Panc1 (cell line): Measurements from ENCODE around the gene BMP2. TPM values are rescaled to one million over a fixed set of nuclear protein-coding genes. Genes with fewer than 3 reads are reported as not detected.

Experiments
- ATAC-seq: fragments of 200-7000 bp; cut with Tn5 transposase; 2 replicates; pipeline ENCODE4 v1.9.1; 2020; ENCODE audit warnings: mild to moderate bottlenecking, moderate library complexity
- BruUV-seq: library from RNA; stranded (reverse); fragments of 400-500 nt; replicated peaks from 2 replicates; lab custom pipeline; 2021; lab: Mats Ljungman, UMichigan
- CTCF ChIA-PET: fragments of 300-600 bp; sonication (Branson Sonifier 250); formaldehyde crosslinking; loops from one replicate; lab custom pipeline; 2022; ENCODE audit warnings: antibody characterized with exemption; lab: Charles Lee
- POLR2A ChIA-PET: fragments of 300-600 bp; sonication (Branson Sonifier 250); formaldehyde crosslinking; loops from one replicate; lab custom pipeline; 2022; ENCODE audit warnings: antibody characterized with exemption; lab: Charles Lee
- DNase-seq: peaks from one replicate; pipeline ENCODE4 v3.0.0-alpha.2; 2010; ENCODE audit warnings: low read depth, low spot score
- H3K27ac ChIP-seq: 2 replicates; pipeline ENCODE4 v1.5.1; 2011; ENCODE audit warnings: mild to moderate bottlenecking, low read length, inconsistent platforms
- H3K27me3 ChIP-seq: fragments of 200-500 bp; sonication (Bioruptor generic); 2 replicates; pipeline ENCODE4 v1.6.0; 2014; ENCODE audit warnings: low read length, inconsistent platforms; ENCODE audit not compliant: control insufficient read depth, insufficient read depth
- H3K36me3 ChIP-seq: fragments of 200-500 bp; sonication (Bioruptor generic); 2 replicates; pipeline ENCODE4 v1.5.1; 2014; ENCODE audit warnings: inconsistent platforms, mild to moderate bottlenecking, low read length, moderate library complexity; ENCODE audit not compliant: control insufficient read depth, insufficient read depth
- H3K4me1 ChIP-seq: 2 replicates; pipeline ENCODE4 v1.5.1; 2011; ENCODE audit warnings: inconsistent platforms, mild to moderate bottlenecking, low read length, moderate library complexity; ENCODE audit not compliant: control insufficient read depth, insufficient read depth
- H3K4me3 ChIP-seq, 2 experiments: 2 replicates each; pipeline ENCODE4 v1.5.1; 2011 to 2012; ENCODE audit warnings: low read depth in 2 of 2, low read length in 2 of 2, mild to moderate bottlenecking in 2 of 2, inconsistent platforms in 1 of 2, moderate library complexity in 1 of 2
- H3K9me3 ChIP-seq: fragments of 200-500 bp; sonication (Bioruptor generic); 2 replicates; pipeline ENCODE4 v1.5.1; 2014; ENCODE audit warnings: low read depth, mild to moderate bottlenecking, inconsistent platforms, low read length, moderate library complexity; ENCODE audit not compliant: control insufficient read depth, insufficient read depth
- CTCF ChIP-seq: fragments of 450-650 bp; IDR thresholded peaks from 2 replicates; pipeline ENCODE4 v1.5.1; 2017; ENCODE audit warnings: mild to moderate bottlenecking
- POLR2AphosphoS5 ChIP-seq: IDR thresholded peaks from 2 replicates; pipeline ENCODE4 v1.6.1; 2012; ENCODE audit warnings: mild to moderate bottlenecking, low read depth, low read length, moderate library complexity
- REST ChIP-seq, 2 experiments: IDR thresholded peaks; 2 replicates each; pipeline ENCODE4 v1.6.1; 2011 to 2012; ENCODE audit warnings: low read depth in 2 of 2, control low read depth in 1 of 2, low read length in 1 of 2, mild to moderate bottlenecking in 1 of 2, moderate library complexity in 1 of 2; ENCODE audit not compliant: insufficient read depth in 1 of 2
- SIN3A ChIP-seq: IDR thresholded peaks from 2 replicates; pipeline ENCODE4 v1.6.1; 2012; ENCODE audit warnings: low read depth, mild to moderate bottlenecking, low read length, moderate library complexity, borderline replicate concordance; ENCODE audit not compliant: insufficient read depth
- TCF7L2 ChIP-seq: IDR thresholded peaks from 2 replicates; pipeline ENCODE4 v1.6.1; 2011; ENCODE audit warnings: mild to moderate bottlenecking, low read depth, low read length, inconsistent platforms
- in situ Hi-C: cut with HindIII; loops from 2 replicates; pipeline ENCODE4 v1.10.0; 2016; ENCODE audit warnings: low sequenced_read_pairs, low pct_unique_long_range_greater_than_20kb
- intact Hi-C: fragments of 100-400 bp; cut with micrococcal nuclease; formaldehyde crosslinking; loops from one replicate; pipeline ENCODE4 v1.10.0; 2022; ENCODE audit not compliant: unreplicated experiment
- total RNA-seq: library from RNA; stranded (reverse); gene quantifications from one replicate; pipeline ENCODE4 v1.2.1, GENCODE V29; 2021; ENCODE audit not compliant: unreplicated experiment

The BMP2 gene
- total RNA-seq, 1 experiment from 2014 or later = 0.23 TPM

GRCh38 chr20:6812530-6812929 is 45.0 kb downstream of the BMP2 start:
- no peaks in the 10 kb centered on the region for H3K36me3 ChIP-seq
- no peak overlapping the region for H3K4me3 ChIP-seq
- intact Hi-C loops = no loop called here
- H3K27me3 ChIP-seq = no peaks in the 10 kb centered on the region
- no peaks in the 10 kb centered on the region for H3K4me1 ChIP-seq
- no peak for DNase-seq
- ATAC-seq = no peak
- in situ Hi-C loops = no loop called here
- POLR2A ChIA-PET = no interaction called here
- no peaks in the 10 kb centered on the region for H3K9me3 ChIP-seq
- no peak overlapping the region for H3K27ac ChIP-seq
- no TSS peak for BruUV-seq
- TF ChIP-seq TCF7L2 = no peak
- TF ChIP-seq SIN3A = no peak
- TF ChIP-seq POLR2AphosphoS5 = no peak
- CTCF ChIA-PET = no interaction called here

- POLR2A ChIA-PET = no interaction called here
- BruUV-seq = no TSS peak
- no peak for ATAC-seq
Observed at GRCh38 chr20:6814945-6815344, 47.5 kb downstream of the BMP2 start.

More at GRCh38 chr20:6814945-6815344, 47.5 kb downstream of the BMP2 start:
- Histone ChIP-seq H3K9me3 (no peaks in the 10 kb centered on the region), H3K27ac (no peak overlapping the region), H3K4me3 (no peak overlapping the region), H3K4me1 (no peaks in the 10 kb centered on the region), H3K27me3 (no peaks in the 10 kb centered on the region), H3K36me3 (no peaks in the 10 kb centered on the region)
- in situ Hi-C loops (no loop called here), intact Hi-C loops (no loop called here)
- CTCF ChIA-PET = no interaction called here
- DNase-seq = no peak
- TF ChIP-seq POLR2AphosphoS5 = no peak
- no peak for TF ChIP-seq REST (IDR thresholded peaks at IDR 0.05; ENCODE audit: insufficient read depth in 1 of 2, low read depth in 2 of 2, low read length in 1 of 2)
- TF ChIP-seq CTCF = no peak
- no peak for TF ChIP-seq SIN3A
- TF ChIP-seq TCF7L2 = no peak
